Upper lobe of left lung (tissue), 6 donors: Measurements from ENCODE around the gene FHIT. TPM values are rescaled to one million over a fixed set of nuclear protein-coding genes. Genes with fewer than 3 reads are reported as not detected.

ENCODE experiments used
- ATAC-seq, 2 donors: fragments of 200-7000 bp; cut with Tn5 transposase; one replicate each; pipeline ENCODE4 v1.9.1; 2022; ENCODE audit warnings: mild to moderate bottlenecking in 2 of 2, moderate library complexity in 2 of 2; ENCODE audit not compliant: low FRiP score in 2 of 2
- DNase-seq, 2 donors: peaks; one replicate each; pipeline ENCODE4 v3.0.0-alpha.2; 2019 to 2020
- H3K27ac ChIP-seq, 4 donors: fragments of 200-600 bp; sonication (generic); one replicate each; pipeline ENCODE4 v1.5.1; 2016 to 2019
- H3K27me3 ChIP-seq, 4 donors: fragments of 200-600 bp; sonication (generic); one replicate each; pipeline ENCODE4 v1.5.1; 2017 to 2019
- H3K36me3 ChIP-seq, 4 donors: fragments of 200-600 bp; sonication (generic); one replicate each; pipeline ENCODE4 v1.5.1; 2016 to 2019
- H3K4me1 ChIP-seq, 4 donors: fragments of 200-600 bp; sonication (generic); one replicate each; pipeline ENCODE4 v1.5.1; 2018 to 2019
- H3K4me3 ChIP-seq, 4 donors: fragments of 200-600 bp; sonication (generic); one replicate each; pipeline ENCODE4 v1.5.1; 2017 to 2019; ENCODE audit warnings: mild to moderate bottlenecking in 2 of 4, moderate library complexity in 1 of 4
- H3K9me3 ChIP-seq, 4 donors: fragments of 200-600 bp; sonication (generic); one replicate each; pipeline ENCODE4 v1.5.1; 2018 to 2019
- CTCF ChIP-seq, 6 experiments: fragments of 450-650 bp in 4 of 6; fragments of 200-600 bp in 2 of 6; sonication (generic) in 2 of 6; IDR thresholded peaks; one replicate each; pipeline ENCODE4 v1.5.1; 2016 to 2019; ENCODE audit warnings: antibody characterized with exemption in 6 of 6
- EP300 ChIP-seq, 4 donors: sonication (generic); formaldehyde crosslinking; IDR thresholded peaks; one replicate each; pipeline ENCODE4 v1.5.1; 2017; ENCODE audit warnings: antibody characterized with exemption in 4 of 4, control low read depth in 2 of 4
- POLR2A ChIP-seq, 4 donors: fragments of 450-650 bp; IDR thresholded peaks; one replicate each; pipeline ENCODE4 v1.5.1; 2016 to 2017; ENCODE audit warnings: antibody characterized with exemption in 4 of 4, mild to moderate bottlenecking in 2 of 4
- POLR2AphosphoS5 ChIP-seq, 2 donors: sonication (generic); formaldehyde crosslinking; IDR thresholded peaks; one replicate each; pipeline ENCODE4 v1.5.1; 2017; ENCODE audit warnings: antibody characterized with exemption in 2 of 2
- WGBS, 2 donors: methylation state at CpG; one replicate each; pipeline ENCODE4 v1.1.5; 2017 to 2018; 5-methylcytosine and 5-hydroxymethylcytosine counted together
- total RNA-seq, 6 donors: library from RNA; depleted of rRNA in 4 of 6; stranded (reverse); fragments of >200 nt in 4 of 6; gene quantifications; one replicate each; pipeline versions ENCODE4 v1.1.0 to v1.2.1, GENCODE V29; 2016 to 2021
- donor health status: DM: no; HTN: no; CAD: no; lungs with moderate emphysema.
- donor health status: DM: no; HTN: yes; CAD: no; lungs with severe emphysema.

The FHIT gene
- total RNA-seq, 6 donors from 2014 or later = 6.8 to 56.6 (median 11.1) TPM

GRCh38 chr3:61092870-61093269 lies 158.4 kb downstream of the FHIT start:
- no peak for DNase-seq
- no peak overlapping the region for H3K4me3 ChIP-seq
- no peak overlapping the region for H3K27ac ChIP-seq
- H3K27me3 ChIP-seq = no peaks in the 10 kb centered on the region
- no peaks in the 10 kb centered on the region for H3K4me1 ChIP-seq
- H3K36me3 ChIP-seq = no peaks in the 10 kb centered on the region
- no peak for TF ChIP-seq POLR2A (IDR thresholded peaks at IDR 0.05)
- TF ChIP-seq CTCF (IDR thresholded peaks at IDR 0.05) = no peak
- TF ChIP-seq EP300 (IDR thresholded peaks at IDR 0.05) = no peak
- TF ChIP-seq POLR2AphosphoS5 (IDR thresholded peaks at IDR 0.05) = no peak
- no peak for ATAC-seq
- 62 to 64% methylated on average over 4 of the region's 4 CpGs for WGBS, 2 donors
- H3K9me3 ChIP-seq = no peaks in the 10 kb centered on the region

DNA sequence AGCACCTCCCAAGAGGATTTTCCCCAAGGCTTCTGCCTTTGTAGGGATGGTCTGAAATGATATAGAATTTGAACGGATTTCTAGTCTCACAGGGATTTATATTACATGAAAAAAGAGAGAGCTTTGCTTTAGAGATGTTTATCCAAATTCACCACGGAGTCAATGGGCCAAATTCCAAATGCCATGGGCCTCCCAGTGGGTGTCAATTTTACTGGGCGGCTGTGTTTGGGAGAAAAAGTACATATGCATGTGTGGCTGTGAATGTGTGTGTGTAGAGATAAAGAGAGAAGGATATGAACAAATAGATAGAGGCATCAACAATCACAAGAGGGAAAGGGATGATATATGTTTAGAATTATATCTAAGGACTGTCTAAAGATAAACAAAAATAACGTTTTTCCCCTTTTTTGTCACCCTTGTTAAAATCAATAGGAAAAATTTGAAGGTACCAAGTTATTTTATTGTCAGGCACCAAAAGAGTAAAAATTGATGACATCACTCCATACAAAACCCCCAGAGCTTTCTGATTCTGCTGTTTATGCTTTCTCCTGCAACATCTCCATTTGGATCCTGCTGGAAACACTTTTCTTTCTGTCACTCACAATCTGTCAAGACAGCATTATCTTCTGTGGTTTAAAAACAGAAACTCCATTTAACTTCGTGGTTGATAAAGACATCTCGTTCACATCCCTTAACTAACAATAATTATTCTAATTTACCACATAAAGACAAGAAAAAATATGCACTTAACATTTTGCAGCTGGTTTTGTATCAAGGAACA lies 160.7 kb downstream of the FHIT start:
- Histone ChIP-seq H3K4me3 (no peak overlapping the region), H3K36me3 (no peaks in the 10 kb centered on the region), H3K9me3 (no peaks in the 10 kb centered on the region), H3K27me3 (no peaks in the 10 kb centered on the region), H3K27ac (no peak overlapping the region), H3K4me1 (no peaks in the 10 kb centered on the region)
- no peak for TF ChIP-seq POLR2AphosphoS5 (IDR thresholded peaks at IDR 0.05)
- TF ChIP-seq EP300 (IDR thresholded peaks at IDR 0.05) = no peak
- no peak for TF ChIP-seq CTCF (IDR thresholded peaks at IDR 0.05)
- no peak for TF ChIP-seq POLR2A (IDR thresholded peaks at IDR 0.05)
- ATAC-seq = no peak
- 53 to 60% methylated on average over 6 of the region's 6 CpGs for WGBS, 2 donors
- no peak for DNase-seq

GRCh38 chr3:61087465-61087864 lies 163.8 kb downstream of the FHIT start:
- Histone ChIP-seq H3K36me3 (no peaks in the 10 kb centered on the region), H3K4me1 (no peaks in the 10 kb centered on the region), H3K4me3 (no peak overlapping the region), H3K9me3 (no peaks in the 10 kb centered on the region), H3K27me3 (no peaks in the 10 kb centered on the region), H3K27ac (no peak overlapping the region)
- ATAC-seq (no peak), DNase-seq (no peak)
- WGBS, 2 donors = 94 to 97% methylated on average over 2 of the region's 2 CpGs
- TF ChIP-seq EP300 (IDR thresholded peaks at IDR 0.05) = no peak
- no peak for TF ChIP-seq POLR2A (IDR thresholded peaks at IDR 0.05)
- no peak for TF ChIP-seq CTCF (IDR thresholded peaks at IDR 0.05)
- TF ChIP-seq POLR2AphosphoS5 (IDR thresholded peaks at IDR 0.05) = no peak

- Histone ChIP-seq H3K27ac (no peak overlapping the region), H3K4me1 (no peaks in the 10 kb centered on the region), H3K4me3 (no peak overlapping the region), H3K27me3 (no peaks in the 10 kb centered on the region), H3K9me3 (no peaks in the 10 kb centered on the region), H3K36me3 (no peaks in the 10 kb centered on the region)
- 81 to 89% methylated on average over 3 of the region's 3 CpGs for WGBS, 2 donors
- TF ChIP-seq CTCF (IDR thresholded peaks at IDR 0.05) (no peak), EP300 (IDR thresholded peaks at IDR 0.05) (no peak), POLR2AphosphoS5 (IDR thresholded peaks at IDR 0.05) (no peak), POLR2A (IDR thresholded peaks at IDR 0.05) (no peak)
- no peak for DNase-seq
- no peak for ATAC-seq
These were observed 169.7 kb downstream of the FHIT start for GRCh38 chr3:61081554-61081953.
